SK-N-DZ (cell line): ENCODE results near the gene KARS1. TPM values are rescaled to one million over a fixed set of nuclear protein-coding genes. Genes with fewer than 3 reads are reported as not detected.

Source experiments
- DNase-seq: peaks from one replicate; pipeline ENCODE4 v3.0.0-alpha.2; 2015; ENCODE audit warnings: low spot score
- polyA plus RNA-seq, 2 experiments: library from polyadenylated mRNA; depleted of rRNA; stranded (reverse); fragments of >200 nt; gene quantifications; 2 replicates each; pipeline ENCODE4 v1.2.3, GENCODE V29; 2014

Gene KARS1
- 302 and 330 TPM in 2 replicates for polyA plus RNA-seq (2014; cell fraction: cytosol; rRNA removed)
- 113 and 176 TPM in 2 replicates for polyA plus RNA-seq (2014; cell fraction: nucleus; rRNA removed)

GRCh38 chr16:75647492-75648264, at the start of gene KARS1, which contains the start of gene TERF2IP:
Gene KARS1 (minus strand): TSS chr16:75647665. CDS start chr16:75647639, 26 bp downstream.
Gene TERF2IP (plus strand): TSS chr16:75647773. CDS start chr16:75647883, 110 bp downstream.
- peak; percentile 94 for DNase-seq

- peak; percentile 28 for DNase-seq
Observed at GRCh38 chr16:75695708-75696107, 48.2 kb upstream of the KARS1 start.

- DNase-seq = no peak
Observed at GRCh38 chr16:75687361-75687760, 39.9 kb upstream of the KARS1 start.

- DNase-seq = no peak
Observed at GRCh38 chr16:75682308-75682707, 34.8 kb upstream of the KARS1 start.

- DNase-seq = no peak
Observed at GRCh38 chr16:75679366-75679765, 31.9 kb upstream of the KARS1 start.

- no peak for DNase-seq
Observed at GRCh38 chr16:75676909-75677308, 29.4 kb upstream of the KARS1 start, which contains the start of gene CPHXL2. Gene CPHXL2 (minus strand): TSS chr16:75677009. CDS start chr16:75676999, 10 bp downstream.

- no peak for DNase-seq
Observed at GRCh38 chr16:75667503-75667902, 20.0 kb upstream of the KARS1 start.

- DNase-seq = no peak
Observed at GRCh38 chr16:75660726-75661302, 13.3 kb upstream of the KARS1 start.

GRCh38 chr16:75660321-75660720, 12.9 kb upstream of the KARS1 start:
- no peak for DNase-seq

GRCh38 chr16:75658175-75658574, 10.7 kb upstream of the KARS1 start:
- no peak for DNase-seq

GRCh38 chr16:75653922-75654321, 6.5 kb upstream of the KARS1 start:
- DNase-seq = no peak

- peak; percentile 80 for DNase-seq
Observed at GRCh38 chr16:75648265-75649076, 1.0 kb upstream of the KARS1 start.

GRCh38 chr16:75647112-75647491, 363 bp downstream of the KARS1 start:
- no peak for DNase-seq

GRCh38 chr16:75644240-75645012, 3.0 kb downstream of the KARS1 start:
- no peak for DNase-seq

- no peak for DNase-seq
Observed at GRCh38 chr16:75640598-75640997, 6.9 kb downstream of the KARS1 start.

- no peak for DNase-seq
Observed at GRCh38 chr16:75635036-75635435, 12.4 kb downstream of the KARS1 start.

- no peak for DNase-seq
Observed at GRCh38 chr16:75632857-75633256, 14.6 kb downstream of the KARS1 start.

- no peak for DNase-seq
Observed at GRCh38 chr16:75630052-75630451, 17.4 kb downstream of the KARS1 start.

GRCh38 chr16:75629132-75629531, 18.3 kb downstream of the KARS1 start:
- no peak for DNase-seq

GRCh38 chr16:75628351-75628750, 19.1 kb downstream of the KARS1 start:
- DNase-seq = no peak

GRCh38 chr16:75627851-75628250, 19.6 kb downstream of the KARS1 start:
- no peak for DNase-seq
